Loucy (cell line): Measurements from ENCODE around the gene FTCD.
"Not testable (repeated sequence)": the region's sequence is repeated elsewhere in the genome, so short reads cannot be mapped to it uniquely, and the experiment has no call there.

Source experiments
- CTCF ChIP-seq: fragments of 200-600 bp; sonication (generic); conservative IDR thresholded peaks from 2 replicates; pipeline ENCODE4 v1.5.1; 2014; ENCODE audit warnings: mild to moderate bottlenecking, antibody characterized with exemption, low read length
- EZH2phosphoT487 ChIP-seq: fragments of 200-600 bp; IDR thresholded peaks from 2 replicates; pipeline ENCODE4 v1.6.1; 2018; ENCODE audit warnings: antibody characterized with exemption, mild to moderate bottlenecking, moderate library complexity, borderline replicate concordance

GRCh38 chr21:46170436-46171193 is 15.2 kb upstream of the FTCD start:
- not testable (repeated sequence) for TF ChIP-seq CTCF, EZH2phosphoT487
